Fibroblast of mammary gland (primary cell): ENCODE measurements around the gene CREBL2.
"Not testable (repeated sequence)": the region's sequence is repeated elsewhere in the genome, so short reads cannot be mapped to it uniquely, and the experiment has no call there.

Source experiments
- DNase-seq: peaks from one replicate; pipeline ENCODE4 v3.0.0-alpha.2; 2010; ENCODE audit warnings: low read depth
- H3K4me3 ChIP-seq: 2 replicates; pipeline ENCODE4 v1.5.1; 2011; ENCODE audit warnings: low read depth, mild to moderate bottlenecking, low read length, moderate library complexity; ENCODE audit not compliant: control insufficient read depth
- CTCF ChIP-seq: conservative IDR thresholded peaks from 2 replicates; pipeline ENCODE4 v1.5.1; 2011; ENCODE audit warnings: low read depth, low read length, inconsistent platforms; ENCODE audit not compliant: control insufficient read depth, insufficient read depth

The CREBL2 gene

GRCh38 chr12:12648951-12649650, 37.4 kb downstream of the CREBL2 start:
- DNase-seq: no peak
- TF ChIP-seq CTCF: no peak
- H3K4me3 ChIP-seq: no peak overlapping the region

GRCh38 chr12:12651752-12652151, 40.1 kb downstream of the CREBL2 start:
- DNase-seq: no peak
- H3K4me3 ChIP-seq: no peak overlapping the region
- no peak for TF ChIP-seq CTCF

GRCh38 chr12:12652704-12653103, 41.0 kb downstream of the CREBL2 start:
- not testable (repeated sequence) for DNase-seq, H3K4me3 ChIP-seq

- TF ChIP-seq CTCF: no peak
- DNase-seq: peak; percentile 8
- H3K4me3 ChIP-seq: no peak overlapping the region
Observed at GRCh38 chr12:12653922-12654321, 42.2 kb downstream of the CREBL2 start.

GRCh38 chr12:12654691-12655460, 43.2 kb downstream of the CREBL2 start:
- no peak overlapping the region for H3K4me3 ChIP-seq
- TF ChIP-seq CTCF: no peak
- DNase-seq: no peak

- no peak for DNase-seq
- H3K4me3 ChIP-seq: no peak overlapping the region
- TF ChIP-seq CTCF: no peak
Observed at GRCh38 chr12:12660201-12660600, 48.5 kb downstream of the CREBL2 start.

- TF ChIP-seq CTCF: no peak
- no peak overlapping the region for H3K4me3 ChIP-seq
- DNase-seq: peak; percentile 83
Observed at GRCh38 chr12:12661086-12661856, 49.6 kb downstream of the CREBL2 start.
